Stimulated activated CD8-positive, alpha-beta memory T cell treated with anti-CD3 and anti-CD28 coated beads, Interleukin-4, amount 100 ng/mL, for 1 hour (primary cell): ENCODE results near the gene PPRC1.
"Not testable (repeated sequence)": the region's sequence is repeated elsewhere in the genome, so short reads cannot be mapped to it uniquely, and the experiment has no call there.

ENCODE experiments used
- DNase-seq, 2 donors: peaks; one replicate each; pipeline ENCODE4 v3.0.0-alpha.2; 2020; ENCODE audit warnings: low read depth in 2 of 2, low spot score in 1 of 2

Gene PPRC1

DNA sequence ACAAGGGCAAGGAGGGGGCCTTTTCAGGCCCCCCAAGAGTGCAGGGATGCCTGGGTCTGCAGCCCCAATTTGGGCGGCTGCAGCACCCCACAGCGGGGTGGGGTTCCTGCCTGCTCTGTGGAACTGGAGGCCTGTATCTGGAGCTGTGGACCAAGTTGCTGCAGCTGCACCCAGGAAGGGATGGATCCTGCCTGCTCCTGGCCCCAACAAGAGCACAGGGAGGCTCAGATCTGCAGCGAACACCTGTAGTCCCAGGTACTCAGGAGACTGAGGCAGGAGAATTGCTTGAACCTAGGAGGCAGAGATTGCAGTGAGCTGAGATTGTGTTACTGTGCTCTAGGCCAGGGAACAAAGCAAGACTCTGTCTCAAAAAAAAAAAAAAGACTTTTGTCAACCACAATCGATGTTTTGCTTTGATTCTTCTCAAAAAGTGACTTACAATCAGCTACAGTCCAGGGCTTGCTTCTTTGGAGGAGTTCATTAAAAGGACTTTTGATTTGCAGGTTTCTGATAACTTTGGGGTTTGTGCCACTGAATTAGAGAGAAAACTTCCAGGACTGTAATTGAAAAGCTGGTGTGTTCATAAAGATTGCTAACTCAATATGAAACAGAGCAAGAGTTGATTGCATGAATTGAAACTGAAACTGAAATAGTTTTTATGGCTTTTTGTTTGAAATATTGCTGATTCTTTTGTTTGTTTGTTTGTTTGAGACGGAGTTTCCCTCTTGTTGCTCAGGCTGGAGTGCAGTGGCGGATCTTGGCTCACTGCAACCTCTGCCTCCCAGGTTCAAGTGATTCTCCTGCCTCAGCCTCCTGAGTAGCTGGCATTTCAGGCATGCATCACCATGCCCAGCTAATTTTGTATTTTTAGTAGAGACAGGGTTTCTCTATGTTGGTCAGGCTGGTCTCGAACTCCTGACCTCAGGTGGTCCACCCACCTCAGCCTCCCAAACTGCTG is 56.4 kb downstream of the PPRC1 start:
- DNase-seq: not testable (repeated sequence)

DNA sequence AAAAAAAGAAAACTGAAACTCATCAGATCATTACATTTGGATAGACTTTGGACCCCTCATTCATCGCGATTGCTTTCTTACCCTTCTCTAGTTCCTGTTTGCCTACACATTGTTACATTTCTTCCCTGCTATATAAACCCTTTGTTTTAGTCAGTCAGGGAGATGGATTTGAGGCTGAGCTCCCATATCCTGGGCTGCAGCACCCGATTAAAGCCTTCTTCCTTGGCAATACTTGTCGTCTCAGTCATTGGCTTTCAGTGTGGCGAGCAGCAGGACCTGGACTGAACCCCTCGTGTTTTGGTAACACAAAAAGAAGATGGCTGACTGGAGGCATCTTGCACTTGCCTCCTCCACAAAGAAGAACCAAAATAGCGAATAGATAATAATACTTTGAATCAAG is 59.1 kb downstream of the PPRC1 start:
- DNase-seq: no peak

DNA sequence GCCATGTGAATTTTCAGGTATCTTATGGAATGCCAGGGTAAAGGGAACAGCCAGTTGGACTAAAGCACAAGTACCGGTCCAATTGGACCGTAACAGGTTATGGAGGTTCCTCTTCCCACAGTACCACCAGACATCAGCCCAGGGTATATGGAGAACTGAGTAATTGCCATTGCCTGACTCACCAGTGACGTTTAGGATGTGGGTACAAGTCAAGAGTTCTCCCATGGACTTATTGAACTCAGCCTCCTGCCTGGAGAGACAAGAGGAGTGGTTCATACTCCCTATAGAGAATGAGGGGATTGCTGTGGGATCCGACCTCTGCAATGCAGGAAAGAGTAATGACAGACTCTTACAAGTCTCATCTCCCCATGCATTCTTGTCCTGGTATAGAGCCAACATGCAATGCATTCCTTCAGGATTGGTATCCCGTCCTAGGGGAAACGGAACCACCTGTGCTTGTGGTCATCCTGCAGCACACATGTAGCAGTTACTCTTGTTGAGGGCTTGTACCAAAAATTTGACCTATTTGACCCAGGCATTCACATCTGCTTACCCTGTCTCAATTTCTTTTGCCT is 62.5 kb downstream of the PPRC1 start:
- no peak for DNase-seq

DNA sequence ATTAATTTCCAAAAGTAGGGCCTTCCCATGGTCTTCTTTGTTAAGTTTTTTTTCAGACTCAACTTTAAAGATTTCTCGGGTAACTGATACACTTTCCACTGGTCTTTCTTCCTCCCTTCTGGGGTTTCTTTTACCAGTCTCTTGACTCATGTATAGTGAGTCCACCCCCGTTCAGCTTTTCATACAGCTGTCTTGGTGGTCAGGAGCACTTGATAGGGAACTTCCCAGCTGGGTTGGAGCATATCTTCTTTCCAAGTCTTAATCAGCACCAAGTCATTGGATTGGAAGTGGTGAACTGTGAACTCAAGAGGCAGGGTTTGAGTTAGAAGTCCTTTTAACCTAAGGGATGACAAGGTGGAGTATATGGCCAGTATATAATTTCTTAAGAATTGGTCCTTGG is 64.1 kb downstream of the PPRC1 start:
- DNase-seq: no peak

DNA sequence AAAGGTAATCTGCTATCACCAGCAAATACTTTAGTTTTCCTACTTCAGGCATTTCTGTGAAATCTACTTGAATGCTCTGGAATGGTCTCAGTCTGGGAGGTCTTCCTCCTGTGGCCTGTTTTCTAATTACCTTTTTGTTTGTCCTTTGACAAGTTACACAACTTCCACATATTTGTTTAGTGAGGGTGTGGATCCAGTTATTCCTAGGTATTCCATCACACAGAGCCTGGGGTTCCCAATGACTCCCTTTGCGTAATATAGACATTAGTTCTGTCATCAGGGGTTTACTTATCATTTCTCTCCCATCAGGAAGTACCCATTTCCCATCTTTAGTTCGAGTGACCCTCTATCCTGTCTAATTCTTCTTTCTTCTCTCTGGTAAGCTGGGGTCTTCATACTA is 65.2 kb downstream of the PPRC1 start:
- DNase-seq: no peak
